C4-2B (cell line): ENCODE data around the gene RABEP2.

Experiments used
- CTCF ChIP-seq: fragments of 450-650 bp; conservative IDR thresholded peaks from 2 replicates; pipeline ENCODE4 v1.5.1; 2017; ENCODE audit warnings: mild to moderate bottlenecking
- ZFX ChIP-seq: fragments of 450-650 bp; IDR thresholded peaks from 2 replicates; pipeline ENCODE4 v1.6.1; 2017

GRCh38 chr16:28903344-28904042 is 21.5 kb downstream of the RABEP2 start:
- no peak for TF ChIP-seq CTCF
- TF ChIP-seq ZFX, result no peak
